Measurements from ENCODE around the gene PNMT. TPM values are rescaled to one million over a fixed set of nuclear protein-coding genes. Genes with fewer than 3 reads are reported as not detected.

Gene PNMT
- total and polyA plus RNA-seq, 2 of the 13 experiments (the other 11 are each of a cell fraction or from before 2014, with no cell fraction given), result 0.25 TPM; not detected in 1

DNA sequence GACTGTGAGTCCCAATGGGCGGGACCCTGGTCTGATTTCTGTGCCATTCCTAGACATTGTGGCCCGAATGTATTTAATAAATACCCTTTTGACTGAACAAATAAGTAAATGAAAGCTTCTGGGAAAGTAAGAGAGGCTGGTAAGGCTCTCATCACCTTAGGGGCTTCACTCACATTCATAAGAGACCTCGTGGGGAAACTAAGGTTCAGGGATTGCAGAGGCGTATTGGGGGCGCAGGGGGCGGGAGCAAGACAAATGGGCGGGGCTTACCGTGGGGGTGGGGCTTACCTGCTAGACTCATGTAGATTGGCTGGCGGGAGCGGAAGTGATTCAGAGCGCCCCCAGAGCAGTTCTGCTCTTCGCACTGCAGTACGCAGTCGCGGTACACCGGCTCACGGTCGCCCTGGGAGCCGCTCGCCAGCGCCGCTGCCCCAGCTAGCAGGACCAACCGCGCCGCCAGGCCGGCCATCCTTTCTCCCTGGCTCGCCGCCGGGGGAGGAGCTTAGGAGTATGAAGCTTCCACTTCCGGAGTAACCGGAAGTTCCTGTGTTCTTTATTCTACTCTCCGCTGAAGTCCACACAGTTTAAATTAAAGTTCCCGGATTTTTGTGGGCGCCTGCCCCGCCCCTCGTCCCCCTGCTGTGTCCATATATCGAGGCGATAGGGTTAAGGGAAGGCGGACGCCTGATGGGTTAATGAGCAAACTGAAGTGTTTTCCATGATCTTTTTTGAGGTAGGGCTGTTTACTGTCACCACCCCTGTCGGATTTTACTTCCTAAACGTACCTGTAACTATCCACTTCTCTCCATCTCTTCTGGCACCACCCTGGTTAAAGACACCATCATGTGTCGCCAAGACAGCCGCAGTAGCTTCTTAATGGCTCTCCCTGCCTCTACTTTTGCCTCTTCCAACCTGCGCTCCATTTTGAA lies 19.6 kb downstream of the PNMT start, which contains the start of gene PGAP3 (continued):
- TF ChIP-seq, protein P1, sequence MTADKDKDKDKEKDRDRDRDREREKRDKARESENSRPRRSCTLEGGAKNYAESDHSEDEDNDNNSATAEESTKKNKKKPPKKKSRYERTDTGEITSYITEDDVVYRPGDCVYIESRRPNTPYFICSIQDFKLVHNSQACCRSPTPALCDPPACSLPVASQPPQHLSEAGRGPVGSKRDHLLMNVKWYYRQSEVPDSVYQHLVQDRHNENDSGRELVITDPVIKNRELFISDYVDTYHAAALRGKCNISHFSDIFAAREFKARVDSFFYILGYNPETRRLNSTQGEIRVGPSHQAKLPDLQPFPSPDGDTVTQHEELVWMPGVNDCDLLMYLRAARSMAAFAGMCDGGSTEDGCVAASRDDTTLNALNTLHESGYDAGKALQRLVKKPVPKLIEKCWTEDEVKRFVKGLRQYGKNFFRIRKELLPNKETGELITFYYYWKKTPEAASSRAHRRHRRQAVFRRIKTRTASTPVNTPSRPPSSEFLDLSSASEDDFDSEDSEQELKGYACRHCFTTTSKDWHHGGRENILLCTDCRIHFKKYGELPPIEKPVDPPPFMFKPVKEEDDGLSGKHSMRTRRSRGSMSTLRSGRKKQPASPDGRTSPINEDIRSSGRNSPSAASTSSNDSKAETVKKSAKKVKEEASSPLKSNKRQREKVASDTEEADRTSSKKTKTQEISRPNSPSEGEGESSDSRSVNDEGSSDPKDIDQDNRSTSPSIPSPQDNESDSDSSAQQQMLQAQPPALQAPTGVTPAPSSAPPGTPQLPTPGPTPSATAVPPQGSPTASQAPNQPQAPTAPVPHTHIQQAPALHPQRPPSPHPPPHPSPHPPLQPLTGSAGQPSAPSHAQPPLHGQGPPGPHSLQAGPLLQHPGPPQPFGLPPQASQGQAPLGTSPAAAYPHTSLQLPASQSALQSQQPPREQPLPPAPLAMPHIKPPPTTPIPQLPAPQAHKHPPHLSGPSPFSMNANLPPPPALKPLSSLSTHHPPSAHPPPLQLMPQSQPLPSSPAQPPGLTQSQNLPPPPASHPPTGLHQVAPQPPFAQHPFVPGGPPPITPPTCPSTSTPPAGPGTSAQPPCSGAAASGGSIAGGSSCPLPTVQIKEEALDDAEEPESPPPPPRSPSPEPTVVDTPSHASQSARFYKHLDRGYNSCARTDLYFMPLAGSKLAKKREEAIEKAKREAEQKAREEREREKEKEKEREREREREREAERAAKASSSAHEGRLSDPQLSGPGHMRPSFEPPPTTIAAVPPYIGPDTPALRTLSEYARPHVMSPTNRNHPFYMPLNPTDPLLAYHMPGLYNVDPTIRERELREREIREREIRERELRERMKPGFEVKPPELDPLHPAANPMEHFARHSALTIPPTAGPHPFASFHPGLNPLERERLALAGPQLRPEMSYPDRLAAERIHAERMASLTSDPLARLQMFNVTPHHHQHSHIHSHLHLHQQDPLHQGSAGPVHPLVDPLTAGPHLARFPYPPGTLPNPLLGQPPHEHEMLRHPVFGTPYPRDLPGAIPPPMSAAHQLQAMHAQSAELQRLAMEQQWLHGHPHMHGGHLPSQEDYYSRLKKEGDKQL (CRISPR knock-in tag; IDR thresholded peaks at IDR 0.05; ENCODE audit: low read depth), result peak; percentile 66
- TF ChIP-seq ZSCAN21 (CRISPR knock-in tag; IDR thresholded peaks at IDR 0.05; ENCODE audit: borderline replicate concordance) (no peak), SRSF1 (optimal IDR thresholded peaks at IDR 0.05; ENCODE audit: low read depth, low read length) (peak; percentile 49)

GRCh38 chr17:39688475-39688835 lies 20.2 kb downstream of the PNMT start:
- CTCF ChIA-PET (ENCODE audit: low intra/inter-chr PET ratio, low total read pairs), result interaction anchor here (0.6 kb wide), 1 partner anchor 33 kb away, joined by 4 read pairs; no protein-coding TSS in a partner anchor
- 5% methylated on average over 6 of the region's 6 CpGs for WGBS (ENCODE audit: low lambda C conversion rate)
- intact Hi-C loops (cut with micrococcal nuclease; ENCODE audit: unreplicated experiment) (no loop called here), in situ Hi-C loops (cut with HindIII; ENCODE audit: extremely low pct_ligation_motif_present, low pct_unique_long_range_greater_than_20kb) (no loop called here)
- peak; percentile 20 for ATAC-seq
- H2AFZ ChIP-seq (ENCODE audit: low read length), result no peak overlapping the region
- no peak for DNase-seq (ENCODE audit: low spot score)
- H4K20me1 ChIP-seq (ENCODE audit: insufficient read depth, low read length), result no peaks in the 10 kb centered on the region
- H3K36me3 ChIP-seq (replicated peaks in 1 of 2; ENCODE audit: control insufficient read depth in 1 of 2, insufficient read depth in 2 of 2, low read length in 2 of 2), result peaks cover 0 to 2% of the 10 kb centered on the region in 2 experiments; a peak in 2 of 5 replicates
- H3K4me2 ChIP-seq (ENCODE audit: low read depth, low read length), result peak overlapping the region; percentile 94
- no peaks in the 10 kb centered on the region for H3K9me3 ChIP-seq (ENCODE audit: low read length)
- H3K79me2 ChIP-seq (ENCODE audit: insufficient read depth, low read length), result no peaks in the 10 kb centered on the region
- POLR2A ChIA-PET, result interaction anchor here (0.9 to 4.9 kb wide), 17 partner anchors 8 to 488 kb away, joined by 3 to 118 read pairs (median 7); partner anchors contain the start of genes CDK12, ERBB2, MIEN1 and PNMT
- no TSS peak for BruUV-seq (replicated peaks)
- H3K27ac ChIP-seq (ENCODE audit: extremely low read length, insufficient read depth, low read length), result peak overlapping the region; percentile 88
- H3K4me3 ChIP-seq (replicated peaks in 1 of 3; ENCODE audit: insufficient read depth in 1 of 3, low read depth in 2 of 3, low read length in 3 of 3), result peak overlapping the region; percentile 72 to 76 (median 74)
- peaks cover 36% of the 10 kb centered on the region for H3K4me1 ChIP-seq (ENCODE audit: insufficient read depth, low read length)
- H3K9ac ChIP-seq (ENCODE audit: insufficient read depth, low read depth, low read length), result peak overlapping the region; percentile 83
- H3K27me3 ChIP-seq (ENCODE audit: control insufficient read depth in 1 of 2, insufficient read depth in 2 of 2, low read length in 2 of 2), result no peaks in the 10 kb centered on the region; a peak in 1 of 5 replicates
- FAIRE-seq, result no peak
- TF ChIP-seq, protein P2, sequence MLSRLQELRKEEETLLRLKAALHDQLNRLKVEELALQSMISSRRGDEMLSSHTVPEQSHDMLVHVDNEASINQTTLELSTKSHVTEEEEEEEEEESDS (CRISPR knock-in tag; IDR thresholded peaks at IDR 0.05; ENCODE audit: borderline replicate concordance), result 0 out of 2 replicates have a peak, but pooled peaks have one; percentile 7
- TF ChIP-seq ZBTB42 (CRISPR knock-in tag; IDR thresholded peaks at IDR 0.05) (peak; percentile 53; the same call in 1 of the 2 replicates), ZNF468 (CRISPR knock-in tag; IDR thresholded peaks at IDR 0.05) (peak; percentile 38; the same call in 1 of the 2 replicates), MIER2 (CRISPR knock-in tag; IDR thresholded peaks at IDR 0.05) (no peak), ZNF501 (CRISPR knock-in tag; IDR thresholded peaks at IDR 0.05) (peak; percentile 72; the same call in 1 of the 2 replicates), MEIS1 (CRISPR knock-in tag; IDR thresholded peaks at IDR 0.05; ENCODE audit: borderline replicate concordance) (0 out of 2 replicates have a peak, but pooled peaks have one; percentile 8), POLR2A (IDR thresholded peaks at IDR 0.05; ENCODE audit: insufficient read depth in 1 of 2, low read depth in 2 of 2, low read length in 2 of 2) (0 out of 4 replicates have a peak, but pooled peaks of 1 of the 2 experiments have one; percentile 12), CHD4 (IDR thresholded peaks at IDR 0.05; ENCODE audit: borderline replicate concordance, low read length) (no peak), ZNF720 (CRISPR knock-in tag; IDR thresholded peaks at IDR 0.05) (no peak)
